Muscle of leg (tissue), 11 donors: ENCODE results near the gene IZUMO3. TPM values are rescaled to one million over a fixed set of nuclear protein-coding genes. Genes with fewer than 3 reads are reported as not detected.

ENCODE experiments used
- DNase-seq: peaks from one replicate; pipeline ENCODE4 v3.0.0; 2013
- H3K27ac ChIP-seq: one replicate; pipeline ENCODE4 v1.5.1; 2013; ENCODE audit warnings: mild to moderate bottlenecking, low read length, control low read depth
- H3K27me3 ChIP-seq: one replicate; pipeline ENCODE4 v1.6.1; 2013; ENCODE audit warnings: low read length; ENCODE audit not compliant: control insufficient read depth, insufficient read depth
- H3K36me3 ChIP-seq: one replicate; pipeline ENCODE4 v1.6.1; 2013; ENCODE audit warnings: low read length; ENCODE audit not compliant: control insufficient read depth, insufficient read depth
- H3K4me1 ChIP-seq: one replicate; pipeline ENCODE4 v1.6.1; 2013; ENCODE audit warnings: low read length; ENCODE audit not compliant: control insufficient read depth, insufficient read depth
- H3K4me3 ChIP-seq: one replicate; pipeline ENCODE4 v1.5.1; 2013; ENCODE audit warnings: low read length, control low read depth
- H3K9me3 ChIP-seq: replicated peaks from 2 replicates; pipeline ENCODE4 v1.6.1; 2013; ENCODE audit warnings: low read depth, low read length; ENCODE audit not compliant: control insufficient read depth
- WGBS: methylation state at CpG from one replicate; pipeline ENCODE4 v1.1.5; 2013; ENCODE audit warnings: missing lambda C conversion rate; ENCODE audit not compliant: insufficient coverage; 5-methylcytosine and 5-hydroxymethylcytosine counted together
- polyA plus RNA-seq, 8 donors: library from polyadenylated mRNA; unstranded; fragments of 120-200 nt; gene quantifications; one replicate each; pipeline versions ENCODE4 v1.2.1 to v1.2.3, GENCODE V29; 2013; ENCODE audit warnings: inconsistent platforms in 1 of 8, low replicate concordance in 1 of 8; ENCODE audit not compliant: insufficient read length in 8 of 8, insufficient read depth in 1 of 8
- total RNA-seq: library from RNA; stranded (reverse); fragments of 120-200 nt; gene quantifications from one replicate; pipeline ENCODE4 v1.2.4, GENCODE V29; 2013

Gene IZUMO3
- total and polyA plus RNA-seq, 9 donors: not detected

DNA sequence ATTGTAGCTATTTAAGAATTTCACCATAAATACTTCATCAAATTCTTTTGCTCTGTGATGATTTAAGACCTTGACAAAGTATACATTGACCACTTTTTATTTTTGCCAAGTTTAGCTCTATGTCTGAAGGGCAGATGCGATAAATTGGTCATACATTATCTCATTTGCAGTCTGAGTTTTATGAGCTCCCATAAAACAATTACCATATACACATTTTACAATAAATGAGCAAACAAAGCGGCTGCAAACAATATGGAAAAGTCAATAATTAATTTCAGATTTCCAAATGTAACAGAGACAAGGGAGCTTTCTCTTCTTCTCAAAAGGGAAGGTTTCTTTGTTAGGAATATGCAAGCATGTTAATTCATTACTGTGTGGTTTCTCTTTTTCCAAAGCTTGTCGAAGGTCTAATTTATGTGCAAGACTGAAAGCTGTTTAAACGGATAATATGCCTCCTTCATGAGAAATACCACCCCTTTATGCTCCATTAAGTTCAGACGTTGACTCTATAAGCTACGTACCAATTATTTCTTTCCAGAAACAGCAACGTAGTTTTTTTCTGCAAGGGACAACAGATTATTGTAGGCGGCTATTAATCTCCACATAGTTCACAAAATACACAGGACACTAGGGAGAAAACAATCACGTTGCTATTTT is 7.0 kb upstream of the IZUMO3 start:
- H3K27me3 ChIP-seq: no peaks in the 10 kb centered on the region
- DNase-seq: peak; percentile 47
- H3K4me1 ChIP-seq: no peaks in the 10 kb centered on the region
- no peak overlapping the region for H3K27ac ChIP-seq
- WGBS: no CpG with 5 or more reads among the region's 9 CpGs
- H3K4me3 ChIP-seq: no peak overlapping the region
- no peaks in the 10 kb centered on the region for H3K9me3 ChIP-seq
- no peaks in the 10 kb centered on the region for H3K36me3 ChIP-seq

DNA sequence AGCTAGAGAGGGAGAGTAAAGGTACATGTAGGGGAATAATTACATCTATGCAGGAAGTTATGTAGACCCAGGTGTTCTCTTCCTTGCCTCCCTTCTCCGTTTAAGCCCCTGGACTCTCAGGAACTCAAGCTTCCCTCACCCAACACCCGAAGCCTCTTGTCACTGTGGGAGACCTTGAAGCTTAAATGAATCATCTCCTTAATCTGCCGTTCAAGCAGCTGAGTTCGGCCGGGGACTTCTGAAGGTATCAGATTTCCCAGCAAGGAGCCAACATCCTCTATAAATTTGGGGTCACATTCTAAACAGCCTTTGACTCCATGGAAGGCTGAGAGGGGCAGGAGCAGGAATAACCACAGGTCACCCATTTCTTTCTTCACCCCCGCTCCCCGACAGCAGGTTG is 412 bp downstream of the IZUMO3 start:
- no peak for DNase-seq
- no peak overlapping the region for H3K27ac ChIP-seq
- H3K36me3 ChIP-seq: no peaks in the 10 kb centered on the region
- no peak overlapping the region for H3K4me3 ChIP-seq
- H3K27me3 ChIP-seq: no peaks in the 10 kb centered on the region
- no peaks in the 10 kb centered on the region for H3K4me1 ChIP-seq
- H3K9me3 ChIP-seq: no peaks in the 10 kb centered on the region
- WGBS: 4% methylated on average over 4 of the region's 7 CpGs

DNA sequence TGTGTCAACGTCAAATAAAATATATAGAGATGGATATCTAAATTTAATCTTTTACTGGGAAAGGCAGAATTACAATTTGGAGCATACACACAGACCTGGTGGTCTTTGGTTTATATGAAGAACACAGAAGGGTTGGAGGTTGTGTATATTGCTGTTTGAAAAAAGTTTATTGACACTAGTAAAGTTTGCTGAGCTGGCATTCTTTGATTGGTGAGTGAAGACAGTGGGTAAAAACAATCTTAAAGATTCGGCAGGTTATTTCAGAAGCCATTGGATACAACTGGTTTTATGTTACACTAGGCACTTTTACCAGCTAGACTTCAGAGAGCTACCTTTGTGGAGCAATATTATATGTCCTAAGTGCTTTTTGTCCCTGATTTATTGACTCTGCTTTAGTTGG is 27.2 kb downstream of the IZUMO3 start:
- no CpG with 5 or more reads among the region's 2 CpGs for WGBS
- H3K36me3 ChIP-seq: no peaks in the 10 kb centered on the region
- no peaks in the 10 kb centered on the region for H3K4me1 ChIP-seq
- no peaks in the 10 kb centered on the region for H3K27me3 ChIP-seq
- H3K9me3 ChIP-seq: no peaks in the 10 kb centered on the region
- H3K27ac ChIP-seq: no peak overlapping the region
- no peak overlapping the region for H3K4me3 ChIP-seq
- DNase-seq: no peak

DNA sequence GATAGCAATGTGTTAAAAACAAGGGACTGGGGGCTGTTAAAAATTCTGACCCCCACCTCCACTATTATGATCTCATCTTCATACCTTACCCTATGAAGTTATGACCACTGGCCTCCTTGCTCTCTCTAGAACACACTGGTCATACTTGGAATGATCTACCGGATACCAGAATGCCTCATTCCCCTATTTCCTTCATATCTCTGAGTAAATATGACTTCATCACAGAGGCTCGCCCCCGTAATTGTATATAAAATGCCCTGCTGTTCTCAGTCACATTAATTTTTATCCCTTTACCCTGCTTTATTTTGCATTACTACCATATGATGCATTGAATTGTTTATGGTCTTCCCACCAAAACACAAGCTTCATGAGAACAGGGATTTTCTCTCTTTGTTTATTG is 29.2 kb downstream of the IZUMO3 start:
- DNase-seq: no peak

DNA sequence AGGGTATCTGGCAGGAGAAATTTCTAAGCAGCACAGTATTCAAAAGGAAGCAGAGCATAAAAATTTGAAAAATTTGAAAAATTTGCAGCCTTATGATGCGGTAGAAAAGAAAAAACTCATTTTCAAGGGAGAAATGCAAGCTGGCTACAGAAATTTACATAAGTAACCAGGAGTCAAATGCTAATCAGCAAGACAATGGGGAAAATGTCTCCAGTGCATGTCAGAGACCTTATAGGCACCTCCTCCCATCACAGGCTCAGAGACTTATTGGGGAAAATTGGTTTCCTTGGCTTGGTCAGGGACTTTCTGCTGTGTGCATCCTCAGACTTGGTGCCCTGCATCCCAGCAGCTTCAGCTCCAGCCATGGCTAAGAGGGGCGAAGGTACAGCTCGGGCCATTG is 35.8 kb downstream of the IZUMO3 start:
- Histone ChIP-seq H3K4me3 (no peak overlapping the region), H3K9me3 (peaks cover 12% of the 10 kb centered on the region), H3K27ac (no peak overlapping the region), H3K4me1 (no peaks in the 10 kb centered on the region), H3K36me3 (no peaks in the 10 kb centered on the region), H3K27me3 (no peaks in the 10 kb centered on the region)
- DNase-seq: no peak
- 100% methylated on average over 2 of the region's 3 CpGs for WGBS

More for the DNA sequence above, 29.2 kb downstream of the IZUMO3 start:
- H3K36me3 ChIP-seq: no peaks in the 10 kb centered on the region
- 100% methylated on average over 1 of the region's 3 CpGs for WGBS
- H3K27me3 ChIP-seq: no peaks in the 10 kb centered on the region
- H3K4me3 ChIP-seq: no peak overlapping the region
- no peaks in the 10 kb centered on the region for H3K9me3 ChIP-seq
- no peaks in the 10 kb centered on the region for H3K4me1 ChIP-seq
- no peak overlapping the region for H3K27ac ChIP-seq

DNA sequence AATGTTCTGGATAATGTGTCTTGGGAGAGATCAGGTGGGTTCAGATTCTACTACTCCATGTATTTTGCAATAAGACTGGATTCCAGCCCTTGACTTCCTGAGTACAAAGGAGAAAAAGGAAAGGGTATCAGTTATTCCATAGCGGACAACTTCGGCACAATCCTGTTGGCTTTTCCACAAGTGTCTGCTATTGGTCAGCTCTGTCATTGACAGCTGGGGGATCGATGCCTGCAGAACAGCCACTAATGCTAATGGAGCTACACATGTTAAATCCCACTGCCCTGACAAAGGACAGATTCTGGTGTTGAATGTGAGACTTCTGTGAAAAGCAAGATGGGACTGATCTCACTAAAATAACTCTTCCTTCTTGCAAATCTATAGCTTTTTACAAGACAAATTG is 41.2 kb downstream of the IZUMO3 start:
- DNase-seq: peak; percentile 53
- H3K27ac ChIP-seq: no peak overlapping the region
- H3K9me3 ChIP-seq: no peaks in the 10 kb centered on the region
- no peaks in the 10 kb centered on the region for H3K4me1 ChIP-seq
- no peaks in the 10 kb centered on the region for H3K36me3 ChIP-seq
- H3K27me3 ChIP-seq: no peaks in the 10 kb centered on the region
- no CpG with 5 or more reads among the region's 3 CpGs for WGBS
- H3K4me3 ChIP-seq: no peak overlapping the region

DNA sequence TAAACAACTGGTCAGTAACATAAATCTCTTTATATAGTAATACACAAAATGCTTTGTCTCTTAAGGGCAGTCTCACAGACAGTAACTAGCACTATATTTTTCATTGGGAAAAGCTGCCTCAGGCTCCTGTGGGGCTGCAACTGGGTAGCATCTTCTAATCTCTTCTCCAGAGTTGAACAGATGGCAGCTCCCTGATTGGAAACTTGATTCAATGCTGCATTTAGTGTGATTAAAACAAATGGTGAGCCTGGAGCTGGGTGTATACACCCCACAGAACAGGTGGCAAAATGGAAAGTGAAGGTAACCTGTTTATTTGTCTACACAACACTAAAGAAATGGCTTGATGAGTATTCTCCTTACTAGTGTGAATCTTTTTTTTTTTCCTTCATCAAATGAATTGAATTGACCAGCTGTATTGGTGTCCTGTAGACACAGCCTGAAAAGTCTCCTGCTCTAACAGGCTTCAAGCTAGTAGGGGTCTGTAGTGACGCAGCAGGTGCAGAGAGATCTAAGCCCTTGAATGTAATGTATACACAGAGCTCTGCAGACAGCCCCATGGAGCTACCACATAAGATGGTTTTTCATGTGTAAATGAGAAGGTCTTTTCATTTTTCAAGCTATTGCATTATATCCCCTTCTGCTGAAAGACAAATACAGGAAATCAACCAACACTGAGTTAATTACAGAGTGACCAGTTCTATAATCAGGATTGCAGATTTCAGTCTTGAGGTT is 43.3 kb downstream of the IZUMO3 start:
- no peaks in the 10 kb centered on the region for H3K27me3 ChIP-seq
- no peaks in the 10 kb centered on the region for H3K4me1 ChIP-seq
- H3K9me3 ChIP-seq: no peaks in the 10 kb centered on the region
- H3K4me3 ChIP-seq: no peak overlapping the region
- DNase-seq: no peak
- no peaks in the 10 kb centered on the region for H3K36me3 ChIP-seq
- H3K27ac ChIP-seq: no peak overlapping the region
- no CpG with 5 or more reads among the region's 1 CpG for WGBS

DNA sequence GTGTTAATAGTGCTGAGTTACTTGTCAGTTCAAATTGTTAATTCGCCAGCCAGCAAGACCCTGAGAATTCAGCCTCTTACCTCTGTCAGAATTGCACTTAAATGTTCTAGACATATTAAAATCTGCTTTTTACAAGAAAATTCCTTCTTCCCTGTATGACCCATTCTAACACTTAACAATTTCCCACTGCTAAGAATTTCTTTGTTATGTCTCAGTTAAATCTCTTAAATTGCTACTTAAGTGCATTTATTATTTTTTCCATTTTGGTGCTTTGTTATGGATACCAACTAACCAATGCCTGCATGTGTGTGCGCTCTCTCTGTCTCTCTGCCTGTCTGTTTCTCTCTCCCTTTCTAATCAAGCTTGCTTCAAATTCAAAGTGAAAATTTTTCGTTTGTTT is 44.9 kb downstream of the IZUMO3 start:
- Histone ChIP-seq H3K9me3 (no peaks in the 10 kb centered on the region), H3K36me3 (no peaks in the 10 kb centered on the region), H3K27me3 (no peaks in the 10 kb centered on the region), H3K4me3 (no peak overlapping the region), H3K27ac (no peak overlapping the region), H3K4me1 (no peaks in the 10 kb centered on the region)
- no CpG with 5 or more reads among the region's 3 CpGs for WGBS
- no peak for DNase-seq

DNA sequence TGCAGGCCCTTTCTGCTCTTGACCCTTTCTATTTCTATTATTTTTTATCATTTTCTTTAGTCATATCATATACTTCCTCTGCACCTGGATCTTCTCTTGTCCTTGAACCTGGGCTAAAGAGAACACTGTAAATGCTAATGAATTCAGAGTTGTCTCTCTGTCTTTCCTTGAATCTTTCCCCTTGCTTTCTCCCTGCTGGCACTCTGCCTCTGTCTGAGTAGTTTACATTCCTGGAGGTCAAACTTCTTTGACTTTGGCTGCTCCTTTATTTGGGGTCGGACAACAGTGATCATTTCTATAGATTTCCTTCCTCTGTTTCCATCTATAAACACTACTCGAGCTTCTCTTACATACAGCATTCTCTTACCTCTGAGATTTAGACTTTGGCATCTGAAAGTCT is 47.1 kb downstream of the IZUMO3 start:
- WGBS: 44% methylated on average over 1 of the region's 2 CpGs
- DNase-seq: no peak
- H3K4me1 ChIP-seq: no peaks in the 10 kb centered on the region
- no peaks in the 10 kb centered on the region for H3K9me3 ChIP-seq
- no peaks in the 10 kb centered on the region for H3K36me3 ChIP-seq
- no peak overlapping the region for H3K4me3 ChIP-seq
- no peak overlapping the region for H3K27ac ChIP-seq
- no peaks in the 10 kb centered on the region for H3K27me3 ChIP-seq

DNA sequence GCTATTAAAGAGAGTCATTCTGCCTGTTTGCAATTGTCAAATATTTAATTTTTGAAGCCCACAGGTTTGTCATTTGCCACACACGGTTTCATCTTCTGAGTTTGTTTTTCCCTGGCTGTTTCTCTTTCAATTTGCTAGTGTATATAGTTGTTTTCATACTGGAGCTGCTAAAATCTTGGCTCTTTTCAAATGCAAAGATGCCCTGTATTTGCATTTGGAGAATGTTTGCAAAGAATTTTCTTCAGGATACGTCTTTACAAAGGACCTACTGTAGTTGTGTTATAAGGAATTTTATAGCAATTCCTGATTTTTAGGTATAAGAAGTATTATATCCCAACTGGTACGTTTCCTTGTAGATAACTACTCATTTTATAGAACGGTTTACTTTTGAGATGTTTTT is 48.0 kb downstream of the IZUMO3 start:
- Histone ChIP-seq H3K9me3 (no peaks in the 10 kb centered on the region), H3K4me1 (no peaks in the 10 kb centered on the region), H3K27ac (no peak overlapping the region), H3K4me3 (no peak overlapping the region), H3K36me3 (no peaks in the 10 kb centered on the region), H3K27me3 (no peaks in the 10 kb centered on the region)
- DNase-seq: no peak
- WGBS: 80% methylated on average over 1 of the region's 4 CpGs
